GM19452 (cell line): Measurements from ENCODE around the gene PDRG1.
"Not testable (repeated sequence)": the region's sequence is repeated elsewhere in the genome, so short reads cannot be mapped to it uniquely, and the experiment has no call there.

ENCODE experiments used
- ATAC-seq: cut with Tn5 transposase; IDR thresholded peaks from one replicate; pipeline ENCODE4 v1.9.1; 2021; ENCODE audit not compliant: unreplicated experiment

Gene PDRG1

DNA sequence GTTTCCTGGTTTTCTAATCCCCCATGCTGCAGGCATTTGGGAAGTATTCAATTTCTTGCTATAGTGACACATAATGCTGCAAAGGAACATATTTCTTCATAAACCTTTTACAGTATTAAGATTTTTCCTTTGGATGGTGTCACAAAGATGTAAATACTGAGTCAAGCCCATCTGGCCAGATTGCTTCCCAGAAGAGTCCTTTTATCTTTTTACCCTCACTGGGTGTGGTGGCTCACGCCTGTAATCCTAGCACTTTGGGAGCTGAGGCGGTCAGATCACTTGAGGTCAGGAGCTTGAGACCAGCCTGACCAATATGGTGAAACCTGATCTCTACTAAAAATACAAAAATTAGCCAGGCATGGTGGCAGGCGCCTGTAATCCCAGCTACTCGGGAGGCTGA lies 22.2 kb downstream of the PDRG1 start:
- not testable (repeated sequence) for ATAC-seq

GRCh38 chr20:31927627-31928159 lies 24.2 kb downstream of the PDRG1 start:
- no peak for ATAC-seq

- no peak for ATAC-seq
These were observed 25.4 kb downstream of the PDRG1 start for GRCh38 chr20:31926493-31926892.

GRCh38 chr20:31925631-31926030 lies 26.2 kb downstream of the PDRG1 start:
- ATAC-seq, result no peak

GRCh38 chr20:31924561-31924960 lies 27.3 kb downstream of the PDRG1 start:
- no peak for ATAC-seq

GRCh38 chr20:31923388-31924331 lies 28.2 kb downstream of the PDRG1 start:
- no peak for ATAC-seq

DNA sequence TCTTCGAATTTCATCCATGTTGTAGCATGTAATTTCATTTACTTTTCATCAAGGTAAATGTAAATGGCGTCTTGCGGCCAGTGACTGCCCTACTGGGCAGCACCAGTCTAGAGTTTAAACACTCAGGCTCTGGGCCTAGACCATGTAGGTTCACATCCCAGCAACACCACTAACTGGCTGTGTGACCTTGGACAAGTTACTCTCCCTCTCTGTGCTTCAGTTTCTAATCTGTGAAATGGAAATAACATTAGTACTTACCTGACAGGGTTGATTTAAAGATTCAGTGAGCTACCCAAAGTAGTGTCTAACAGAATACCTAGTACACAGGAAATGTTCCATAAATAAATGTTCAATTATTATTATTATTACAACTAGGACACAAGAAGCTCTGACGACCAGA lies 29.3 kb downstream of the PDRG1 start:
- no peak for ATAC-seq

DNA sequence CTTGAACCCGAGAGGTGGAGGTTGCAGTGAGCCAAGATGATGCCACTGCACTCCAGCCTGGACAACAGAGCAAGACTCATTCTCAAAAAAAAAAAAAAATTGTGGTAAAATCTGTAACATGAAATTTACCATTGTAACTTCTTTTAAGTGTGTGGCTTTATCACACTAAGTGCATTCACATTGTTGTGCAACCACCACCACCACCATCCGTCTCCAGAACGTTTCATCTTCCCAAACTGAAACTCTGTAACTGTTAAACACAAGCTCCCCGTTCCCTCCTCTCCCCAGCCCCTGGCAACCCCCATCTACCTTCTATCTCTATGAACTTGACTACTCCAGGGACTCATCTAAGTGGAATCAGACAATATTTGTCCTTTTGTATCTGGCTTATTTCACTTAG lies 29.7 kb downstream of the PDRG1 start:
- ATAC-seq, result no peak

- not testable (repeated sequence) for ATAC-seq
These were observed 30.4 kb downstream of the PDRG1 start for GRCh38 chr20:31921480-31921879.

- no peak for ATAC-seq
These were observed 31.5 kb downstream of the PDRG1 start for GRCh38 chr20:31920275-31920855.

- ATAC-seq, result no peak
These were observed 32.3 kb downstream of the PDRG1 start for GRCh38 chr20:31919410-31920155.

GRCh38 chr20:31918466-31919105 lies 33.3 kb downstream of the PDRG1 start:
- ATAC-seq, result no peak

DNA sequence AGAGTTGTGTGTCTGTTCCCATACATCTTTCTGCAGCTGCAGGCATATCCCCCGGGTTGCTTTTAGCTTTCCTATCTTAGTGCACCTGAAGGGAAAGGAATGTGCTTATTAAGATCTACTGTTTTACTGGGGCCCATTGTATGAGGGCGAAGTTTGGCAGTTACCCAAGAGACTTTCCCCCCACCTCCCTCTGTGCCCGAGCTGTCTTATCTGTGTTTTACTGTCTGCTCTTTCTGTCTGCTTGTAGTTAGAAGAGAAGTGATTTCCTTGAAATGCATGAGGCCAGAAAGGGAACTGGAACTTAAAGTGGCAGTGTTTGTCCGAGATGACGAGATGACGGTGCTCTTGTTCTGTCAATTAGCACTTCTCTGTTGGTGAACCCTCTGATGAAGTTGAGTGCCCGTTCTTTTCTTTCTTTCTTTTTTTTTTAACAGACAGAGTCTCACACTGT lies 33.9 kb downstream of the PDRG1 start:
- ATAC-seq, result not testable (repeated sequence)

DNA sequence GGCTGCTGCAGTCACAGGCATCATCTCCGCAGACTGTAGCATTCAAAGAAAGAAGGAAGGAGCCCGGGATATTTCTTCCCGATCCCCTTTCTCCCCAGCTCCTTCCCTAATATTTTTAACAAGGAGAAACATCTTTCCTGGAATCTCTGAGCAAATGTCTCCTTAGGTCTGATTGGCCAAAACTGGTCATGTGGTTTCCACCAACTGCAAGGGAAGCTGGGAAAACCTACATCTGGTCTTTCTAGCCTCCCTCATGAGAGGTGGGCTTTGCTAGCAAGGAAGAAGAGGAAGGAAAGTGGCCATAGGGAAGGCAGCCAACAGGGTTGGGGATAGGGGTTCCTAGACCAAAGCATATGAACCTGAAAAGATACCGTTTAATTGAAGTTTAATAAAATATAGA lies 35.1 kb downstream of the PDRG1 start:
- no peak for ATAC-seq

- ATAC-seq, result no peak
These were observed 36.2 kb downstream of the PDRG1 start for GRCh38 chr20:31915491-31916280.

GRCh38 chr20:31914170-31914569 lies 37.7 kb downstream of the PDRG1 start:
- ATAC-seq, result no peak

GRCh38 chr20:31913431-31914157 lies 38.3 kb downstream of the PDRG1 start:
- ATAC-seq, result no peak

GRCh38 chr20:31910071-31910803 lies 41.6 kb downstream of the PDRG1 start:
- ATAC-seq, result no peak
